Neural crest cell (in vitro differentiated cells): ENCODE data around the gene LUZP1. TPM values are rescaled to one million over a fixed set of nuclear protein-coding genes. Genes with fewer than 3 reads are reported as not detected.
"Not testable (repeated sequence)": the region's sequence is repeated elsewhere in the genome, so short reads cannot be mapped to it uniquely, and the experiment has no call there.

ENCODE experiments used
- DNase-seq: peaks from one replicate; pipeline ENCODE4 v3.0.0; 2021; ENCODE audit warnings: low read depth, mixed read lengths, low spot score
- H3K27ac Mint-ChIP-seq: one replicate; pipeline ENCODE4 v1.8.0; 2021; ENCODE audit warnings: mild to moderate bottlenecking, mixed read lengths; ENCODE audit not compliant: unreplicated experiment
- H3K27me3 Mint-ChIP-seq: 2 replicates; pipeline ENCODE4 v1.8.0; 2021; ENCODE audit warnings: low read depth, mild to moderate bottlenecking, mixed read lengths
- H3K36me3 Mint-ChIP-seq: 2 replicates; pipeline ENCODE4 v1.8.0; 2021; ENCODE audit warnings: low read depth, mild to moderate bottlenecking, mixed read lengths
- H3K4me1 Mint-ChIP-seq: 2 replicates; pipeline ENCODE4 v1.8.0; 2021; ENCODE audit warnings: mixed read lengths
- H3K4me3 Mint-ChIP-seq: one replicate; pipeline ENCODE4 v1.8.0; 2021; ENCODE audit warnings: mild to moderate bottlenecking, mixed read lengths
- H3K9me3 Mint-ChIP-seq: 2 replicates; pipeline ENCODE4 v1.8.0; 2021; ENCODE audit warnings: mixed read lengths
- total RNA-seq: library from RNA; stranded (reverse); gene quantifications from 2 replicates; pipeline ENCODE4 v1.2.1, GENCODE V29; 2021
- TF ChIP-seq, protein P1 (sequence below): fragments of 200-600 bp; sonication (generic); conservative IDR thresholded peaks from 2 replicates; pipeline ENCODE4 v1.5.0; 2021; ENCODE audit warnings: antibody characterized with exemption, mild to moderate bottlenecking

LUZP1 gene
- total RNA-seq, 1 donor from 2014 or later = 31.4 TPM

DNA sequence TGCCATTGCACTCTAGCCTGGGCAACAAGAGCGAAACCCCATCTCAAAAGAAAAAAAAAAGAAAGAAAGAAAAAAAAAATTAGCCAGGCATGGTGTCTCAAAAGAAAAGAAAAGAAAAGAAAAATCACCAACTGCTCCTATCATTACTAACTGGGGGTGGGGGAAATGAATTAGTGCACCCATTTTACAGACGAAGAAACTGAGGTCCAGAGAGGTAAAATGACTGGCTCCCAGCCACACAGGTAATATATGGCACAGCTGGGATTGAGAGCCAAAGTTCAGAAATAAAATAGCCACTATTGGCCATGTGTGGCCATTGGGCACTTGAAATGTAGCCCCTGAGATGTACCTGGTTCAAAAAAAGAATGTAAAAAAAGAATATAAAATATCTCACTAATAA lies 39.9 kb upstream of the LUZP1 start:
- H3K27me3 Mint-ChIP-seq = peaks cover 32% of the 10 kb centered on the region
- no peaks in the 10 kb centered on the region for H3K36me3 Mint-ChIP-seq
- H3K9me3 Mint-ChIP-seq = no peaks in the 10 kb centered on the region
- TF ChIP-seq, protein P1, sequence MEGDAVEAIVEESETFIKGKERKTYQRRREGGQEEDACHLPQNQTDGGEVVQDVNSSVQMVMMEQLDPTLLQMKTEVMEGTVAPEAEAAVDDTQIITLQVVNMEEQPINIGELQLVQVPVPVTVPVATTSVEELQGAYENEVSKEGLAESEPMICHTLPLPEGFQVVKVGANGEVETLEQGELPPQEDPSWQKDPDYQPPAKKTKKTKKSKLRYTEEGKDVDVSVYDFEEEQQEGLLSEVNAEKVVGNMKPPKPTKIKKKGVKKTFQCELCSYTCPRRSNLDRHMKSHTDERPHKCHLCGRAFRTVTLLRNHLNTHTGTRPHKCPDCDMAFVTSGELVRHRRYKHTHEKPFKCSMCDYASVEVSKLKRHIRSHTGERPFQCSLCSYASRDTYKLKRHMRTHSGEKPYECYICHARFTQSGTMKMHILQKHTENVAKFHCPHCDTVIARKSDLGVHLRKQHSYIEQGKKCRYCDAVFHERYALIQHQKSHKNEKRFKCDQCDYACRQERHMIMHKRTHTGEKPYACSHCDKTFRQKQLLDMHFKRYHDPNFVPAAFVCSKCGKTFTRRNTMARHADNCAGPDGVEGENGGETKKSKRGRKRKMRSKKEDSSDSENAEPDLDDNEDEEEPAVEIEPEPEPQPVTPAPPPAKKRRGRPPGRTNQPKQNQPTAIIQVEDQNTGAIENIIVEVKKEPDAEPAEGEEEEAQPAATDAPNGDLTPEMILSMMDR = no peak
- H3K27ac Mint-ChIP-seq = no peak overlapping the region
- H3K4me3 Mint-ChIP-seq = no peak overlapping the region
- H3K4me1 Mint-ChIP-seq = no peaks in the 10 kb centered on the region
- DNase-seq = no peak

DNA sequence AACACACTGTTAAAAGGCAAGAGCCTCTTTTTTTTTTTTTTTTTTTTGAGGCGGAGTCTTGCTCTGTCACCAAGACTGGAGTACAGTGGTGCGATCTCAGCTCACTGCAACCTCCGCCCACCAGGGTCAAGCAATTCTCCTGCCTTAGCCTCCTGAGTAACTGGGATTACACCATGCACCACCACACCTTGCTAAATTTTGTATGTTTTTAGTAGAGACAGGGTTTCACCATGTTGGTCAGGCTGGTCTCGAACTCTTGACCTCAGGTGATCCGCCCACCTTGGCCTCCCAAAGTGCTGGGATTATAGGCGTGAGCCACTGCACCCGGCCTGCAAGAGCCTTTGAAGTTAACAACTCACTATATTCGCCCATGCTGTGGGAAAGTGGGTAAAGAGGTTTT lies 39.1 kb upstream of the LUZP1 start:
- H3K4me3 Mint-ChIP-seq = not testable (repeated sequence)

DNA sequence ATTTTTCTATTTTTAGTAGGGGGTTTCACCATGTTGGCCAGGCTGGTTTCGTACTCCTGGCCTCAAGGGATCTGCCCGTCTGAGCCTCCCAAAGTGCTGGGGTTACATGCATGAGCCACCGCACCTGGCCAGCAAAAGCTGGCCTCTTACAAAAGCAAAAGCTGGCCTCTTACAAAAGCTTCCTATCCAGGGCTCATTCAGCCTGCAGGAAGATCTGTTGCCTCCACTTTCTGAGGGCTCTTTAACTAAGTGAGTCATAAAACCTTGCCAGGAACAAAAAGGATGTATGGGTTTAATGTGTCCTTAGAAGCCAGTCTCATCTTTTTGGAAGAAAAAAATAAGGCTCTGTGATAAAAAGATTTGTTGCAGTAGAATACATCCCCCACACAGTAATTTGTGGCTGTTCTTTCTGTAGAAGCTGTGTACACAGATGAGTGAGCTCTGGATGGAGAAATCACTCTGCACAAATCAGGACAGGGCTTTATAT lies 33.6 kb upstream of the LUZP1 start:
- H3K27ac Mint-ChIP-seq = no peak overlapping the region
- TF ChIP-seq, protein P1 = no peak

More for the DNA sequence above, 39.1 kb upstream of the LUZP1 start:
- not testable (repeated sequence) for H3K36me3 Mint-ChIP-seq, H3K27ac Mint-ChIP-seq, DNase-seq, H3K4me1 Mint-ChIP-seq, H3K9me3 Mint-ChIP-seq
- H3K27me3 Mint-ChIP-seq = peaks cover 24% of the 10 kb centered on the region

DNA sequence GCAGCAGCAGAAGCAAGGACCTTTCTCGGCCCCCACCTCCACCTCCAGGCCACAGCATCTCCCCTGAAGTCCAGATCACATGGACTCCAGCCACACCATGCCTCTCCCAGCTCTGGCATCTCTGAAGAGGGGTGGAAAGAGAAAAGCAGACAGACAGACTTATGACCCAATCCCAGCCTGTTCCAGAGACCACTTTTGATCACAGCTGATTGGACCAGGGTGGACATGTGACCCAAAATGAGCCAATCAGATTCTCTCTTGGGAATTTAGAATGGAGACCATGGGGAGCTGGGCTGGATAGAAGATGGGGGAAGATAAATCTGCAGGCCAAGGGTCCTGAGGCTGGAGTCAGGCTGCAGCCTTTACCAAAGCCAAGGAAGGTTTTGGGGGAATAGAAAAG lies 32.2 kb upstream of the LUZP1 start:
- no peak for DNase-seq
- H3K36me3 Mint-ChIP-seq = no peaks in the 10 kb centered on the region
- H3K4me3 Mint-ChIP-seq = no peak overlapping the region
- H3K9me3 Mint-ChIP-seq = no peaks in the 10 kb centered on the region
- no peaks in the 10 kb centered on the region for H3K4me1 Mint-ChIP-seq
- TF ChIP-seq, protein P1 = no peak
- H3K27me3 Mint-ChIP-seq = peaks cover 4% of the 10 kb centered on the region
- H3K27ac Mint-ChIP-seq = no peak overlapping the region

More for the DNA sequence above, 33.6 kb upstream of the LUZP1 start:
- no peaks in the 10 kb centered on the region for H3K36me3 Mint-ChIP-seq
- DNase-seq = no peak
- no peak overlapping the region for H3K4me3 Mint-ChIP-seq
- no peaks in the 10 kb centered on the region for H3K4me1 Mint-ChIP-seq
- H3K9me3 Mint-ChIP-seq = no peaks in the 10 kb centered on the region
- peaks cover 4% of the 10 kb centered on the region for H3K27me3 Mint-ChIP-seq

DNA sequence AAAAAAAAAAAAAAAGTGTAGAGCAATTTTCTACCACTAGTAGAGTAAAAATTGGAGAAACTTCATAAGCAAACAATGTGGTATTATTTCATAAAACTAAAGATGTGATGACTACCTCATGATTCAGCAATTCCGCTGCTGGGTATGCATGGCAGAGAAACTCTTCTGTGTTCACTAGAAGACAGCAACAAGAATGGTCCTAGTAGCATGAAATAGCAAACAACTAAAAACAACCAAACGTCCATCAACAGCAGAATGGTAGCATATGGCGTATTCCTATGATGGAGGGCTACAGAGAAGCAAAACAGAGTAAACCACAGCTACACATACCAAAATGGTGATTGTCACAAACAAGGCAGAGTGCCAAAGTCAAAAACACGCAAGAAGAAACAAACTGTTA lies 29.7 kb upstream of the LUZP1 start:
- Mint-ChIP-seq H3K27ac (no peak overlapping the region), H3K9me3 (no peaks in the 10 kb centered on the region), H3K36me3 (no peaks in the 10 kb centered on the region), H3K4me1 (peaks cover 5% of the 10 kb centered on the region), H3K27me3 (peaks cover 5% of the 10 kb centered on the region), H3K4me3 (no peak overlapping the region)
- TF ChIP-seq, protein P1 = no peak
- DNase-seq = no peak

DNA sequence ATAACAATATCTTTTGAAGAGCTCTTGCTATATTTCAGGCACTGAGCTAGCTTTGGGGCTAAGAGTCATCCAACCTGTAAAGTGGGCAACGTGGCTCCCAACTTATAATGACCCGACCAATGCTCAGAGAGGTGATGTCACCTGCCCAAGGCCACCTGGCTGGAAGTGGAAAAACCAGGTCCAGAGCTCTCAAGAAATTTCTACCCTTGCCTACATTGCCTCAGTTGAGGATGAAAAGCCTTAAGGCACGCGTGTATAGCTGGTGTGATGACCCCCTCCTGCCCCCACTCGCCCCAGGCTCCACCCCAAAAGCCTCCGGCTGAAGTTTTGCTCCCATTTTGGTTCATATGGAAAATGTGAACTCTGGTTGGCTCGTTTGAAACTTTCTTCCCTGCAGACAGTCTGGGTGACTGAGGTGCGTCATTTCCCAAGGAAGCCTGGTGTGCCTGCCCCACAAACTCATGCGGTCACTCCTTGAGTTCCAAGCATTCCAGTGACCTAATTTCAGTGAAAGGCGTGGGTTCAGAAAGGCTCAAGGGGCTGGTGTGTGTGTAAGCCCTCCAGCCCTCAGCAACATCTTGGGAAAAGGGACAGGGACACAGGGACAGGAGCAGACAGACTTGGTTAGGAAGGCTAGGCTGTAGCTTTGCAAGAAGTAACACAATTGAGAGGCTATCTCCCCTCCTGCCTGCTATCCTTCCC lies 28.1 kb upstream of the LUZP1 start:
- no peak for DNase-seq
- Mint-ChIP-seq H3K27ac (no peak overlapping the region), H3K27me3 (peaks cover 10% of the 10 kb centered on the region), H3K36me3 (no peaks in the 10 kb centered on the region), H3K4me1 (peaks cover 5% of the 10 kb centered on the region), H3K9me3 (no peaks in the 10 kb centered on the region), H3K4me3 (no peak overlapping the region)
- TF ChIP-seq, protein P1 = no peak
